ENCODE measurements around the gene TP53TG5. TPM values are rescaled to one million over a fixed set of nuclear protein-coding genes. Genes with fewer than 3 reads are reported as not detected.

TP53TG5 gene
- total RNA-seq, 6 experiments from 2014 or later = not detected

DNA sequence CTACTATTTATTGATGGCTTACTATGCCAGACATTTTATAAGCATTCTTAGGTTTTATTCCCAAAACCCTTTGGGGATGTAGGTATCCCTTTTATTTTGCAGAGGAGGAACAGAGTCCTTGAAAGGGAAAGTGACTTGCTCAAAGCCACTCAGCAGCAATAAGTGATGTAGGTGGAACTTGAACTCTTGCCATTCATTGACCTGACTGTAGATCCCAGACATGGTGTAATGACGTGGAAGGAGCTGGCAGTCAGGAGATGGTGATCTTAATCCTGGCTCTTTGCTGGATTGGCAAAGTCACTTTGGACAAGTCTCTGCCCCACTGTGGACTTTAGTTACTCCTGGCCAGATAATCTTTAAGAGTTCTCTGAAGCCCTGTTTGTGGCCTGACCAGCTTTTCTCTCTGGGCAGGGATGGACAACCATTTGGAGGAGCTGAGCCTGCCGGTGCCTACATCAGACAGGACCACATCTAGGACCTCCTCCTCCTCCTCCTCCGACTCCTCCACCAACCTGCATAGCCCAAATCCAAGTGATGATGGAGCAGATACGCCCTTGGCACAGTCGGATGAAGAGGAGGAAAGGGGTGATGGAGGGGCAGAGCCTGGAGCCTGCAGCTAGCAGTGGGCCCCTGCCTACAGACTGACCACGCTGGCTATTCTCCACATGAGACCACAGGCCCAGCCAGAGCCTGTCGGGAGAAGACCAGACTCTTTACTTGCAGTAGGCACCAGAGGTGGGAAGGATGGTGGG is 31.6 kb upstream of the TP53TG5 start:
- Histone ChIP-seq H3K9me3 (no peaks in the 10 kb centered on the region), H3K27ac (no peak overlapping the region), H3K27me3 (no peaks in the 10 kb centered on the region), H3K4me1 (peaks cover 0 to 9% (median 0%) of the 10 kb centered on the region in 4 donors), H3K36me3 (peaks cover 0 to 3% (median 0%) of the 10 kb centered on the region in 4 donors), H3K4me3 (no peak overlapping the region)
- WGBS (ENCODE audit: insufficient coverage, low coverage, low lambda C conversion rate, missing lambda C conversion rate) = 81% methylated on average over 5 of the region's 7 CpGs
- intact Hi-C loops (cut with DNase I) = no loop called here
- no peak for ATAC-seq
- TF ChIP-seq POLR2A (IDR thresholded peaks at IDR 0.05) (no peak), CTCF (IDR thresholded peaks at IDR 0.05) (no peak)
- DNase-seq = no peak

- peak in 1 of 4 donors; percentile 45 for ATAC-seq
- TF ChIP-seq CTCF (IDR thresholded peaks at IDR 0.05) (no peak), POLR2A (IDR thresholded peaks at IDR 0.05) (no peak)
- peaks cover 0 to 3% (median 0%) of the 10 kb centered on the region in 4 donors for H3K36me3 ChIP-seq
- WGBS (ENCODE audit: insufficient coverage, low coverage, low lambda C conversion rate, missing lambda C conversion rate) = 54% methylated on average over 3 of the region's 7 CpGs
- H3K9me3 ChIP-seq = no peaks in the 10 kb centered on the region
- H3K27ac ChIP-seq = no peak overlapping the region
- intact Hi-C loops (cut with DNase I) = no loop called here
- no peak for DNase-seq
- peaks cover 0 to 9% (median 0%) of the 10 kb centered on the region in 4 donors for H3K4me1 ChIP-seq
- H3K27me3 ChIP-seq = no peaks in the 10 kb centered on the region
- no peak overlapping the region for H3K4me3 ChIP-seq
Observed at GRCh38 chr20:45408646-45409213, 30.6 kb upstream of the TP53TG5 start.

- 90% methylated on average over 4 of the region's 21 CpGs for WGBS (ENCODE audit: insufficient coverage, low coverage, low lambda C conversion rate, missing lambda C conversion rate)
- no peak for TF ChIP-seq POLR2A (IDR thresholded peaks at IDR 0.05)
- TF ChIP-seq CTCF (IDR thresholded peaks at IDR 0.05) = no peak
- ATAC-seq = no peak
- Histone ChIP-seq H3K27ac (peak within 1 kb of the TSS; percentile 28 to 40 (median 30)), H3K4me1 (peaks cover 0 to 9% (median 0%) of the 10 kb centered on the region in 4 donors), H3K4me3 (peak within 1 kb of the TSS; percentile 65 to 73 (median 66)), H3K36me3 (peaks cover 0 to 3% (median 0%) of the 10 kb centered on the region in 4 donors), H3K27me3 (no peaks in the 10 kb centered on the region), H3K9me3 (no peaks in the 10 kb centered on the region)
- intact Hi-C loops (cut with DNase I) = no loop called here
- DNase-seq = no peak
Observed at GRCh38 chr20:45407783-45408645, 29.9 kb upstream of the TP53TG5 start, which contains the start of gene DBNDD2. Gene DBNDD2, plus strand, starts transcription at chr20:45408289. Its CDS starts 179 bp downstream, at chr20:45408468.

GRCh38 chr20:45407067-45407745 is 29.1 kb upstream of the TP53TG5 start:
- DNase-seq (peak in 1 of 3 donors; percentile 35), ATAC-seq (peak; percentile 35 to 44 (median 40))
- intact Hi-C loops (cut with DNase I) = no loop called here
- WGBS (ENCODE audit: insufficient coverage, low coverage, low lambda C conversion rate, missing lambda C conversion rate) = 18% methylated on average over 8 of the region's 30 CpGs
- no peak for TF ChIP-seq CTCF (IDR thresholded peaks at IDR 0.05)
- no peak for TF ChIP-seq POLR2A (IDR thresholded peaks at IDR 0.05)
- Histone ChIP-seq H3K4me1 (peaks cover 0 to 9% (median 0%) of the 10 kb centered on the region in 4 donors), H3K36me3 (peaks cover 0 to 3% (median 0%) of the 10 kb centered on the region in 4 donors), H3K27me3 (no peaks in the 10 kb centered on the region), H3K4me3 (peak overlapping the region; percentile 65 to 73 (median 66)), H3K27ac (peak overlapping the region; percentile 28 to 40 (median 30)), H3K9me3 (no peaks in the 10 kb centered on the region)

All from right lobe of liver (tissue), 6 donors.